ENCODE results near the gene PCNX3. TPM values are rescaled to one million over a fixed set of nuclear protein-coding genes. Genes with fewer than 3 reads are reported as not detected.

The PCNX3 gene
- total and polyA plus RNA-seq, 10 of the 15 experiments (the other 5 are each of a cell fraction or from before 2014, with no cell fraction given), result 0.03 to 46.6 (median 8.4) TPM

DNA sequence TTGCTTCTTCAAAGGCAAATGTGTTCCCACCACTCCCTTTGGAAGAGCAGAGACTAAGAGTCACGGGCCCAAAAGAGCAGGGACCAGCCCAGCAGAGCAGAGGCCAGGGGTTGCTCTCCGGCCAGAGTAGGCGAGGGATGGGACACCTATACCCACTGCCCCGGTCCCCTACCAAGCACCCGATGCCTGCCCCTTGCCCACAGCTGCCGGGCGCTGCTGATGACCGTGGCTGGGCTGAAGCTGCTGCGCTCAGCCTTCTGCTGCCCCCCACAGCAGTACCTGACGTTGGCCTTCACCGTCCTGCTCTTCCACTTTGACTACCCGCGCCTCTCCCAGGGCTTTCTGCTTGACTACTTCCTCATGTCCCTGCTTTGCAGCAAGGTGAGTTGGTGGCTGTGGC lies 11.6 kb downstream of the PCNX3 start:
- no peak overlapping the region for H3K4me3 ChIP-seq
- no peak overlapping the region for H3K4me2 ChIP-seq (ENCODE audit: control insufficient read depth, insufficient read depth)
- intact Hi-C loops (cut with micrococcal nuclease; ENCODE audit: unreplicated experiment), result loop anchor here (5.0 kb wide), 1 partner anchor 80 kb away; no protein-coding TSS in a partner anchor
- ATAC-seq, result no peak
- no peak for FAIRE-seq
- ChIA-PET CTCF (interaction anchor here (0.5 to 3.1 kb wide), 13 partner anchors 10 to 143 kb away, joined by 3 to 26 read pairs (median 7); partner anchors contain the start of genes KAT5, PCNX3 and SIPA1), POLR2A (interaction anchor here (1.2 to 1.8 kb wide), 1 partner anchor 11 kb away, joined by 3 to 7 read pairs; the partner anchor contains the start of gene SIPA1), SMC1A (ENCODE audit: uncharacterized antibody, unreplicated experiment) (interaction anchor here (0.8 to 2.6 kb wide), 3 partner anchors 26 to 64 kb away, joined by 3 to 14 read pairs (median 3); no protein-coding TSS in a partner anchor), RAD21 (ENCODE audit: unreplicated experiment) (interaction anchor here (1.3 to 1.8 kb wide), 6 partner anchors 26 to 142 kb away, joined by 3 to 15 read pairs (median 5); no protein-coding TSS in a partner anchor)
- no peak overlapping the region for H3K27ac ChIP-seq (ENCODE audit: control insufficient read depth, insufficient read depth)
- no peaks in the 10 kb centered on the region for H3K27me3 ChIP-seq (replicated peaks in 1 of 2; ENCODE audit: control insufficient read depth in 2 of 2, insufficient read depth in 2 of 2, low read length in 1 of 2)
- H3K9me3 ChIP-seq (replicated peaks; ENCODE audit: control insufficient read depth, insufficient read depth, low read length), result no peaks in the 10 kb centered on the region
- H3K36me3 ChIP-seq (ENCODE audit: control insufficient read depth in 2 of 2, insufficient read depth in 2 of 2, low read length in 1 of 2), result peaks cover 28 to 42% of the 10 kb centered on the region in 2 experiments
- no TSS peak for BruUV-seq (replicated peaks)
- no peak overlapping the region for H2AFZ ChIP-seq (ENCODE audit: control insufficient read depth, low read depth, low read length)
- H3K79me2 ChIP-seq (ENCODE audit: control insufficient read depth, insufficient read depth, low read length), result no peaks in the 10 kb centered on the region
- H3K4me1 ChIP-seq (ENCODE audit: control insufficient read depth, insufficient read depth, low read length), result no peaks in the 10 kb centered on the region
- 96% methylated on average over 13 of the region's 13 CpGs for WGBS (ENCODE audit: insufficient coverage, insufficient replicate concordance, low lambda C conversion rate, missing lambda C conversion rate)
- H4K20me1 ChIP-seq (ENCODE audit: control insufficient read depth, insufficient read depth), result no peaks in the 10 kb centered on the region
- no peak overlapping the region for H3K9ac ChIP-seq (ENCODE audit: control insufficient read depth, insufficient read depth, low read length)
- DNase-seq (ENCODE audit: low read depth, low spot score), result no peak
- in situ Hi-C loops (cut with MboI), result no loop called here
- TF ChIP-seq, protein P1, sequence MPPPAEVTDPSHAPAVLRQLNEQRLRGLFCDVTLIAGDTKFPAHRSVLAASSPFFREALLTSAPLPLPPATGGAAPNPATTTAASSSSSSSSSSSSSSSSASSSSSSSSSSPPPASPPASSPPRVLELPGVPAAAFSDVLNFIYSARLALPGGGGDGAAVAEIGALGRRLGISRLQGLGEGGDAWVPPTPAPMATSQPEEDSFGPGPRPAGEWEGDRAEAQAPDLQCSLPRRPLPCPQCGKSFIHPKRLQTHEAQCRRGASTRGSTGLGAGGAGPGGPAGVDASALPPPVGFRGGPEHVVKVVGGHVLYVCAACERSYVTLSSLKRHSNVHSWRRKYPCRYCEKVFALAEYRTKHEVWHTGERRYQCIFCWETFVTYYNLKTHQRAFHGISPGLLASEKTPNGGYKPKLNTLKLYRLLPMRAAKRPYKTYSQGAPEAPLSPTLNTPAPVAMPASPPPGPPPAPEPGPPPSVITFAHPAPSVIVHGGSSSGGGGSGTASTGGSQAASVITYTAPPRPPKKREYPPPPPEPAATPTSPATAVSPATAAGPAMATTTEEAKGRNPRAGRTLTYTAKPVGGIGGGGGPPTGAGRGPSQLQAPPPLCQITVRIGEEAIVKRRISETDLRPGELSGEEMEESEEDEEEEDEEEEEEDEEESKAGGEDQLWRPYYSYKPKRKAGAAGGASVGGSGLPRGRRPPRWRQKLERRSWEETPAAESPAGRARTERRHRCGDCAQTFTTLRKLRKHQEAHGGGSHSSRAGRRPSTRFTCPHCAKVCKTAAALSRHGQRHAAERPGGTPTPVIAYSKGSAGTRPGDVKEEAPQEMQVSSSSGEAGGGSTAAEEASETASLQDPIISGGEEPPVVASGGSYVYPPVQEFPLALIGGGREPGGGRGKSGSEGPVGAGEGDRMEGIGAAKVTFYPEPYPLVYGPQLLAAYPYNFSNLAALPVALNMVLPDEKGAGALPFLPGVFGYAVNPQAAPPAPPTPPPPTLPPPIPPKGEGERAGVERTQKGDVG (CRISPR knock-in tag; IDR thresholded peaks at IDR 0.05), result no peak
- TF ChIP-seq ZNF24 (IDR thresholded peaks at IDR 0.05) (no peak), CBX5 (IDR thresholded peaks at IDR 0.05; ENCODE audit: low read depth) (no peak), ZBED1 (IDR thresholded peaks at IDR 0.05; ENCODE audit: borderline replicate concordance) (no peak), BHLHE40 (IDR thresholded peaks at IDR 0.05; ENCODE audit: borderline replicate concordance in 1 of 2, low read depth in 2 of 2, low read length in 1 of 2) (no peak), TARDBP (IDR thresholded peaks at IDR 0.05; ENCODE audit: borderline replicate concordance) (no peak), NFIC (IDR thresholded peaks at IDR 0.05; ENCODE audit: low read depth, low read length) (no peak), RAD21 (IDR thresholded peaks at IDR 0.05; ENCODE audit: insufficient read depth, low read depth, low read length) (no peak), ESRRA (IDR thresholded peaks at IDR 0.05; ENCODE audit: low read length) (no peak), PML (IDR thresholded peaks at IDR 0.05; ENCODE audit: low read length) (no peak)
- TF ChIP-seq, protein P2, sequence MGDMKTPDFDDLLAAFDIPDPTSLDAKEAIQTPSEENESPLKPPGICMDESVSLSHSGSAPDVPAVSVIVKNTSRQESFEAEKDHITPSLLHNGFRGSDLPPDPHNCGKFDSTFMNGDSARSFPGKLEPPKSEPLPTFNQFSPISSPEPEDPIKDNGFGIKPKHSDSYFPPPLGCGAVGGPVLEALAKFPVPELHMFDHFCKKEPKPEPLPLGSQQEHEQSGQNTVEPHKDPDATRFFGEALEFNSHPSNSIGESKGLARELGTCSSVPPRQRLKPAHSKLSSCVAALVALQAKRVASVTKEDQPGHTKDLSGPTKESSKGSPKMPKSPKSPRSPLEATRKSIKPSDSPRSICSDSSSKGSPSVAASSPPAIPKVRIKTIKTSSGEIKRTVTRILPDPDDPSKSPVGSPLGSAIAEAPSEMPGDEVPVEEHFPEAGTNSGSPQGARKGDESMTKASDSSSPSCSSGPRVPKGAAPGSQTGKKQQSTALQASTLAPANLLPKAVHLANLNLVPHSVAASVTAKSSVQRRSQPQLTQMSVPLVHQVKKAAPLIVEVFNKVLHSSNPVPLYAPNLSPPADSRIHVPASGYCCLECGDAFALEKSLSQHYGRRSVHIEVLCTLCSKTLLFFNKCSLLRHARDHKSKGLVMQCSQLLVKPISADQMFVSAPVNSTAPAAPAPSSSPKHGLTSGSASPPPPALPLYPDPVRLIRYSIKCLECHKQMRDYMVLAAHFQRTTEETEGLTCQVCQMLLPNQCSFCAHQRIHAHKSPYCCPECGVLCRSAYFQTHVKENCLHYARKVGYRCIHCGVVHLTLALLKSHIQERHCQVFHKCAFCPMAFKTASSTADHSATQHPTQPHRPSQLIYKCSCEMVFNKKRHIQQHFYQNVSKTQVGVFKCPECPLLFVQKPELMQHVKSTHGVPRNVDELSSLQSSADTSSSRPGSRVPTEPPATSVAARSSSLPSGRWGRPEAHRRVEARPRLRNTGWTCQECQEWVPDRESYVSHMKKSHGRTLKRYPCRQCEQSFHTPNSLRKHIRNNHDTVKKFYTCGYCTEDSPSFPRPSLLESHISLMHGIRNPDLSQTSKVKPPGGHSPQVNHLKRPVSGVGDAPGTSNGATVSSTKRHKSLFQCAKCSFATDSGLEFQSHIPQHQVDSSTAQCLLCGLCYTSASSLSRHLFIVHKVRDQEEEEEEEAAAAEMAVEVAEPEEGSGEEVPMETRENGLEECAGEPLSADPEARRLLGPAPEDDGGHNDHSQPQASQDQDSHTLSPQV (IDR thresholded peaks at IDR 0.05), result no peak
- TF ChIP-seq, protein P3, sequence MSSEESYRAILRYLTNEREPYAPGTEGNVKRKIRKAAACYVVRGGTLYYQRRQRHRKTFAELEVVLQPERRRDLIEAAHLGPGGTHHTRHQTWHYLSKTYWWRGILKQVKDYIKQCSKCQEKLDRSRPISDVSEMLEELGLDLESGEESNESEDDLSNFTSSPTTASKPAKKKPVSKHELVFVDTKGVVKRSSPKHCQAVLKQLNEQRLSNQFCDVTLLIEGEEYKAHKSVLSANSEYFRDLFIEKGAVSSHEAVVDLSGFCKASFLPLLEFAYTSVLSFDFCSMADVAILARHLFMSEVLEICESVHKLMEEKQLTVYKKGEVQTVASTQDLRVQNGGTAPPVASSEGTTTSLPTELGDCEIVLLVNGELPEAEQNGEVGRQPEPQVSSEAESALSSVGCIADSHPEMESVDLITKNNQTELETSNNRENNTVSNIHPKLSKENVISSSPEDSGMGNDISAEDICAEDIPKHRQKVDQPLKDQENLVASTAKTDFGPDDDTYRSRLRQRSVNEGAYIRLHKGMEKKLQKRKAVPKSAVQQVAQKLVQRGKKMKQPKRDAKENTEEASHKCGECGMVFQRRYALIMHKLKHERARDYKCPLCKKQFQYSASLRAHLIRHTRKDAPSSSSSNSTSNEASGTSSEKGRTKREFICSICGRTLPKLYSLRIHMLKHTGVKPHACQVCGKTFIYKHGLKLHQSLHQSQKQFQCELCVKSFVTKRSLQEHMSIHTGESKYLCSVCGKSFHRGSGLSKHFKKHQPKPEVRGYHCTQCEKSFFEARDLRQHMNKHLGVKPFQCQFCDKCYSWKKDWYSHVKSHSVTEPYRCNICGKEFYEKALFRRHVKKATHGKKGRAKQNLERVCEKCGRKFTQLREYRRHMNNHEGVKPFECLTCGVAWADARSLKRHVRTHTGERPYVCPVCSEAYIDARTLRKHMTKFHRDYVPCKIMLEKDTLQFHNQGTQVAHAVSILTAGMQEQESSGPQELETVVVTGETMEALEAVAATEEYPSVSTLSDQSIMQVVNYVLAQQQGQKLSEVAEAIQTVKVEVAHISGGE (CRISPR knock-in tag; IDR thresholded peaks at IDR 0.05), result no peak
